Thyroid gland (tissue), 4 donors: Measurements from ENCODE around the gene YPEL1.

Source experiments
- POLR2A ChIP-seq, 2 donors: fragments of 450-650 bp; IDR thresholded peaks; one replicate each; pipeline ENCODE4 v1.6.1; 2017; ENCODE audit warnings: antibody characterized with exemption in 2 of 2, mild to moderate bottlenecking in 2 of 2, moderate library complexity in 1 of 2
- TF ChIP-seq, protein P1 (sequence below), 6 experiments: fragments of 200-600 bp in 3 of 6; fragments of 450-650 bp in 3 of 6; sonication (generic) in 3 of 6; IDR thresholded peaks; one replicate each; pipeline ENCODE4 v1.5.1; 2016 to 2019; ENCODE audit warnings: antibody characterized with exemption in 6 of 6, mild to moderate bottlenecking in 2 of 6, inconsistent platforms in 1 of 6, moderate library complexity in 1 of 6

DNA sequence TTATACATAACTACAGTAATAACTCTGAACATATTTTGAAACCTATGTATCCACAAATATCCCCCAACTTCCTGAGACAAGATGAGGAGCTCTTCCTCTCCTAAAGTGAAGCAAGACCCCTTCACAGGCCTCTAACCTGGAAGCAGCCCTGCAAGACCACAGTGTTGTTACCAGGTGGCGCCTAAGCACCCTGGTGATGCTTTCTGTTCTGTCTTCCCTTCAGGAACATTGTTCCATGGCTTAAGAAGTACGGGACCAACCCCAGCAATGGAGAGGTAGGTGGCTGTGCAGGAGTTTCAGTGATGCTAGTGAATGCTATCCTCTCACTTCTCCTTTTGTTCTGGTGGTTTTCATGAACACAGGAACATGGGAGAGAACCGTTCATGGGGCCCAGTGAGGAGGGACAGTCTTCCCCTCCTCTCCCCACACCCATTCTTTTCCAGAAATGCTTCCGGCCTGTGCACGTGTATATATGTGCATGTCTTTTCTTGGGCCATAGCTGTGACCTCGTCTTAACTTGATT is 63.4 kb downstream of the YPEL1 start:
- TF ChIP-seq POLR2A (IDR thresholded peaks at IDR 0.05): no peak
- TF ChIP-seq, protein P1, sequence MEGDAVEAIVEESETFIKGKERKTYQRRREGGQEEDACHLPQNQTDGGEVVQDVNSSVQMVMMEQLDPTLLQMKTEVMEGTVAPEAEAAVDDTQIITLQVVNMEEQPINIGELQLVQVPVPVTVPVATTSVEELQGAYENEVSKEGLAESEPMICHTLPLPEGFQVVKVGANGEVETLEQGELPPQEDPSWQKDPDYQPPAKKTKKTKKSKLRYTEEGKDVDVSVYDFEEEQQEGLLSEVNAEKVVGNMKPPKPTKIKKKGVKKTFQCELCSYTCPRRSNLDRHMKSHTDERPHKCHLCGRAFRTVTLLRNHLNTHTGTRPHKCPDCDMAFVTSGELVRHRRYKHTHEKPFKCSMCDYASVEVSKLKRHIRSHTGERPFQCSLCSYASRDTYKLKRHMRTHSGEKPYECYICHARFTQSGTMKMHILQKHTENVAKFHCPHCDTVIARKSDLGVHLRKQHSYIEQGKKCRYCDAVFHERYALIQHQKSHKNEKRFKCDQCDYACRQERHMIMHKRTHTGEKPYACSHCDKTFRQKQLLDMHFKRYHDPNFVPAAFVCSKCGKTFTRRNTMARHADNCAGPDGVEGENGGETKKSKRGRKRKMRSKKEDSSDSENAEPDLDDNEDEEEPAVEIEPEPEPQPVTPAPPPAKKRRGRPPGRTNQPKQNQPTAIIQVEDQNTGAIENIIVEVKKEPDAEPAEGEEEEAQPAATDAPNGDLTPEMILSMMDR (IDR thresholded peaks at IDR 0.05): no peak
